ENCODE results near the gene TNFRSF18.
"Not testable (repeated sequence)": the region's sequence is repeated elsewhere in the genome, so short reads cannot be mapped to it uniquely, and the experiment has no call there.

Gene TNFRSF18

GRCh38 chr1:1206376-1206965, at the start of gene TNFRSF18:
Gene TNFRSF18, minus strand, starts transcription at chr1:1206592. Its CDS starts 21 bp downstream, at chr1:1206571.
- no peak for DNase-seq

GRCh38 chr1:1255611-1256010, 49.2 kb upstream of the TNFRSF18 start:
- no peak for DNase-seq

- no peak for DNase-seq
Observed at GRCh38 chr1:1255078-1255477, 48.7 kb upstream of the TNFRSF18 start.

GRCh38 chr1:1254667-1254998, 48.2 kb upstream of the TNFRSF18 start:
- DNase-seq: no peak

GRCh38 chr1:1253972-1254666, 47.7 kb upstream of the TNFRSF18 start:
- no peak for DNase-seq

GRCh38 chr1:1253314-1253713, 46.9 kb upstream of the TNFRSF18 start:
- DNase-seq: no peak

GRCh38 chr1:1250786-1251284, 44.4 kb upstream of the TNFRSF18 start:
- DNase-seq: no peak

- not testable (repeated sequence) for DNase-seq
Observed at GRCh38 chr1:1248009-1248913, 41.9 kb upstream of the TNFRSF18 start.

- DNase-seq: no peak
Observed at GRCh38 chr1:1247341-1247913, 41.0 kb upstream of the TNFRSF18 start.

- no peak for DNase-seq
Observed at GRCh38 chr1:1246577-1247340, 40.4 kb upstream of the TNFRSF18 start, which contains the start of gene C1QTNF12. Gene C1QTNF12, minus strand, starts transcription at chr1:1246722. Its CDS starts 32 bp downstream, at chr1:1246690.

- no peak for DNase-seq
Observed at GRCh38 chr1:1245817-1246576, 39.6 kb upstream of the TNFRSF18 start.

- no peak for DNase-seq
Observed at GRCh38 chr1:1245178-1245816, 38.9 kb upstream of the TNFRSF18 start.

GRCh38 chr1:1244192-1244811, 37.9 kb upstream of the TNFRSF18 start:
- DNase-seq: no peak

- DNase-seq: no peak
Observed at GRCh38 chr1:1243807-1244191, 37.4 kb upstream of the TNFRSF18 start.

- no peak for DNase-seq
Observed at GRCh38 chr1:1243266-1243660, 36.9 kb upstream of the TNFRSF18 start.

GRCh38 chr1:1242461-1243265, 36.3 kb upstream of the TNFRSF18 start:
- DNase-seq: no peak

GRCh38 chr1:1241588-1242219, 35.3 kb upstream of the TNFRSF18 start:
- DNase-seq: no peak

- DNase-seq: no peak
Observed at GRCh38 chr1:1240822-1241587, 34.6 kb upstream of the TNFRSF18 start.
